SK-N-SH (cell line): ENCODE results near the gene TBXA2R. TPM values are rescaled to one million over a fixed set of nuclear protein-coding genes. Genes with fewer than 3 reads are reported as not detected.

Source experiments
- CTCF ChIA-PET: fragments of 300-600, 350-600 bp; formaldehyde crosslinking; extraction: SDS; loops from one replicate; lab custom pipeline; 2021; lab: Yijun Ruan, JAX
- POLR2A ChIA-PET: fragments of 350-600 bp; sonication (Branson Sonifier 250); formaldehyde crosslinking; extraction: SDS; loops from one replicate; lab custom pipeline; 2020; ENCODE audit warnings: antibody characterized with exemption, inconsistent platforms; lab: Yijun Ruan, JAX
- DNase-seq: peaks from one replicate; pipeline ENCODE4 v3.0.0; 2012
- H2AFZ ChIP-seq: fragments of 200-600 bp; sonication (generic); 2 replicates; pipeline ENCODE4 v1.8.1; 2016; ENCODE audit warnings: antibody characterized with exemption, mild to moderate bottlenecking, low read depth
- H3F3A ChIP-seq: fragments of 200-600 bp; sonication (generic); replicated peaks from 2 replicates; pipeline ENCODE3; 2016; ENCODE audit warnings: antibody characterized with exemption, mild to moderate bottlenecking; ENCODE audit not compliant: insufficient read depth
- H3K27ac ChIP-seq, 2 experiments: fragments of 200-500 bp in 1 of 2; fragments of 200-600 bp in 1 of 2; sonication (Bioruptor generic) in 1 of 2; sonication (generic), shearing (Covaris generic) in 1 of 2; 2 replicates each; pipeline versions ENCODE4 v1.5.1 to v1.6.1; 2014 to 2016; ENCODE audit warnings: low read depth in 2 of 2, inconsistent platforms in 1 of 2, low read length in 1 of 2, mild to moderate bottlenecking in 1 of 2, mixed read lengths in 1 of 2
- H3K27me3 ChIP-seq: fragments of 200-600 bp; sonication (generic), shearing (Covaris generic); 2 replicates; pipeline ENCODE4 v1.6.1; 2016; ENCODE audit warnings: mixed run types; ENCODE audit not compliant: insufficient read depth
- H3K36me3 ChIP-seq, 2 experiments: fragments of 200-500 bp in 1 of 2; fragments of 200-600 bp in 1 of 2; sonication (Bioruptor generic) in 1 of 2; sonication (generic) in 1 of 2; replicated peaks in 1 of 2; 2 replicates each; pipeline versions ENCODE3 to v1.5.1; 2014 to 2016; ENCODE audit warnings: low read length in 1 of 2, mild to moderate bottlenecking in 1 of 2; ENCODE audit not compliant: insufficient read depth in 2 of 2, control insufficient read depth in 1 of 2
- H3K4me1 ChIP-seq, 2 experiments: fragments of 200-500 bp in 1 of 2; fragments of 200-600 bp in 1 of 2; sonication (Bioruptor generic) in 1 of 2; sonication (generic), shearing (Covaris generic) in 1 of 2; 2 replicates each; pipeline versions ENCODE4 v1.5.1 to v1.6.1; 2014 to 2016; ENCODE audit warnings: low read depth in 1 of 2, low read length in 1 of 2, mixed run types in 1 of 2; ENCODE audit not compliant: insufficient read depth in 2 of 2, control insufficient read depth in 1 of 2
- H3K4me2 ChIP-seq: fragments of 200-600 bp; sonication (generic), shearing (Covaris generic); 2 replicates; pipeline ENCODE4 v1.6.1; 2017; ENCODE audit warnings: mixed run types
- H3K4me3 ChIP-seq, 2 experiments: fragments of 200-500 bp in 1 of 2; fragments of 200-600 bp in 1 of 2; sonication (Bioruptor generic) in 1 of 2; sonication (generic), shearing (Covaris generic) in 1 of 2; 2 replicates each; pipeline versions ENCODE4 v1.5.1 to v1.8.1; 2014 to 2016; ENCODE audit warnings: low read depth in 2 of 2, inconsistent platforms in 1 of 2, low read length in 1 of 2, mild to moderate bottlenecking in 1 of 2, mixed read lengths in 1 of 2, moderate library complexity in 1 of 2
- H3K79me2 ChIP-seq: fragments of 200-600 bp; sonication (generic); 2 replicates; pipeline ENCODE4 v1.8.1; 2017; ENCODE audit warnings: mild to moderate bottlenecking; ENCODE audit not compliant: insufficient read depth
- H3K9ac ChIP-seq: fragments of 200-600 bp; sonication (generic); 2 replicates; pipeline ENCODE4 v1.6.1; 2017; ENCODE audit warnings: mixed run types
- H3K9me2 ChIP-seq: fragments of 200-600 bp; sonication (generic); 2 replicates; pipeline ENCODE4 v1.6.1; 2017; ENCODE audit warnings: mixed run types
- H3K9me3 ChIP-seq: fragments of 200-600 bp; sonication (generic); 2 replicates; pipeline ENCODE4 v1.6.1; 2017; ENCODE audit warnings: mixed run types, mild to moderate bottlenecking, moderate library complexity
- H4K20me1 ChIP-seq: fragments of 200-600 bp; sonication (generic); 2 replicates; pipeline ENCODE4 v1.6.1; 2017; ENCODE audit warnings: mild to moderate bottlenecking, mixed run types; ENCODE audit not compliant: insufficient read depth
- ELF1 ChIP-seq: IDR thresholded peaks from 2 replicates; pipeline ENCODE4 v1.4.0; 2012
- EZH2phosphoT487 ChIP-seq: fragments of 200-600 bp; sonication (generic); IDR thresholded peaks from 2 replicates; pipeline ENCODE4 v1.6.1; 2017; ENCODE audit warnings: low read depth, mixed run types, mild to moderate bottlenecking, antibody characterized with exemption, moderate library complexity, borderline replicate concordance
- FOXJ3 ChIP-seq: sonication (generic); formaldehyde crosslinking; IDR thresholded peaks from 2 replicates; pipeline ENCODE4 v1.5.1; 2020; ENCODE audit warnings: mild to moderate bottlenecking, missing genetic modification reagents
- GABPA ChIP-seq: IDR thresholded peaks from 2 replicates; pipeline ENCODE4 v1.4.0; 2012; ENCODE audit warnings: low read depth, mild to moderate bottlenecking
- IRF3 ChIP-seq: fragments of 150-350 bp; IDR thresholded peaks from 2 replicates; pipeline ENCODE4 v1.6.1; 2016; ENCODE audit warnings: mild to moderate bottlenecking, low read depth, low read length
- JUND ChIP-seq: IDR thresholded peaks from 2 replicates; pipeline ENCODE4 v1.4.0; 2012
- MAX ChIP-seq: IDR thresholded peaks from 2 replicates; pipeline ENCODE4 v1.4.0; 2012; ENCODE audit warnings: low read depth
- MXI1 ChIP-seq: IDR thresholded peaks from 2 replicates; pipeline ENCODE4 v1.6.1; 2012; ENCODE audit warnings: mild to moderate bottlenecking, low read depth, low read length, improper control_type of control experiment
- NFIC ChIP-seq: IDR thresholded peaks from 2 replicates; pipeline ENCODE4 v1.4.0; 2012; ENCODE audit warnings: borderline replicate concordance
- NRF1 ChIP-seq: IDR thresholded peaks from 2 replicates; pipeline ENCODE4 v1.6.1; 2012; ENCODE audit warnings: low read depth, mild to moderate bottlenecking, low read length
- RFX5 ChIP-seq: IDR thresholded peaks from 2 replicates; pipeline ENCODE4 v1.6.1; 2012; ENCODE audit warnings: mild to moderate bottlenecking, improper control_type of control experiment, low read length
- SIN3A ChIP-seq: IDR thresholded peaks from 2 replicates; pipeline ENCODE4 v1.6.1; 2012; ENCODE audit warnings: low read depth, mild to moderate bottlenecking, low read length, moderate library complexity, borderline replicate concordance
- USF1 ChIP-seq: IDR thresholded peaks from 2 replicates; pipeline ENCODE4 v1.4.0; 2012; ENCODE audit warnings: low read depth, borderline replicate concordance
- ZBTB33 ChIP-seq: IDR thresholded peaks from 2 replicates; pipeline ENCODE4 v1.4.0; 2012; ENCODE audit warnings: low read depth, borderline replicate concordance
- WGBS: methylation state at CpG from one replicate; pipeline ENCODE4 v1.1.6; 2017; ENCODE audit warnings: low lambda C conversion rate; 5-methylcytosine and 5-hydroxymethylcytosine counted together
- polyA plus RNA-seq, 3 experiments: library from polyadenylated mRNA; depleted of rRNA; stranded (reverse); fragments of >200 nt; gene quantifications; 2 replicates each; pipeline ENCODE4 v1.2.3, GENCODE V29; 2012
- TF ChIP-seq, protein P1 (sequence below): IDR thresholded peaks from 2 replicates; pipeline ENCODE4; 2012

TBXA2R gene
- polyA plus RNA-seq, 1 of the 3 experiments (the other 2 are of a cell fraction), result 0.92 TPM

DNA sequence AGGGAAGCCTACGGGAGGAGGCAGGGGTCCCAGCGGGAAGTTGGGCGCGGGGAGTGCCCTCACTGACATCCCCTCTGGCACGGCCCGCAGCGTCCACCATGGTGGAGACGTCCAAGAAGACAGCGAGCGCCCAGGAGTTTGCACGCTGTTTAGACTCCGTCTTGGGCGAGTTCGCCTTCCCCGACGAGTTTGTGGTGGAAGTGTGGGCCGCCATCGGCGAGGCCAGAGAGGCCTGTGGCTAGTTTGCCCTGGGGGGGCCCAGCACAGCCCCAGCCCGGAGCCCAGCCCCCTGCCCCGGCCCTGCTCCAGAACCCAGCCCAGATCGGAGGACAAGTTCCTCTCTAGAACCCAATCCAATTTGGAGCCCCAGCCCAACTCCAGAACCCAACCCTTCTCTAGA is 16.7 kb downstream of the TBXA2R start:
- H3K9ac ChIP-seq, result no peak overlapping the region

More for the DNA sequence above, 16.7 kb downstream of the TBXA2R start:
- H3K9me2 ChIP-seq, result no peaks in the 10 kb centered on the region
- no peaks in the 10 kb centered on the region for H3K79me2 ChIP-seq
- peaks cover 13% of the 10 kb centered on the region for H3F3A ChIP-seq
- H4K20me1 ChIP-seq, result no peaks in the 10 kb centered on the region
- no peak for DNase-seq
- ChIA-PET POLR2A (no interaction called here), CTCF (interaction anchor here (0.6 to 1.1 kb wide), 3 partner anchors 64 to 285 kb away, joined by 3 to 4 read pairs (median 4); no protein-coding TSS in a partner anchor)
- H3K36me3 ChIP-seq, result no peaks in the 10 kb centered on the region
- H3K9me3 ChIP-seq, result no peaks in the 10 kb centered on the region
- peaks cover 0 to 7% of the 10 kb centered on the region in 2 experiments; a peak in 1 of 4 replicates for H3K4me1 ChIP-seq
- no peak overlapping the region for H3K27ac ChIP-seq
- H3K4me3 ChIP-seq, result no peak overlapping the region
- H2AFZ ChIP-seq, result no peak overlapping the region
- H3K4me2 ChIP-seq, result no peak overlapping the region
- 86% methylated on average over 13 of the region's 22 CpGs for WGBS
- H3K27me3 ChIP-seq, result no peaks in the 10 kb centered on the region
- TF ChIP-seq IRF3, result no peak
- TF ChIP-seq NRF1, result no peak
- TF ChIP-seq, protein P1, sequence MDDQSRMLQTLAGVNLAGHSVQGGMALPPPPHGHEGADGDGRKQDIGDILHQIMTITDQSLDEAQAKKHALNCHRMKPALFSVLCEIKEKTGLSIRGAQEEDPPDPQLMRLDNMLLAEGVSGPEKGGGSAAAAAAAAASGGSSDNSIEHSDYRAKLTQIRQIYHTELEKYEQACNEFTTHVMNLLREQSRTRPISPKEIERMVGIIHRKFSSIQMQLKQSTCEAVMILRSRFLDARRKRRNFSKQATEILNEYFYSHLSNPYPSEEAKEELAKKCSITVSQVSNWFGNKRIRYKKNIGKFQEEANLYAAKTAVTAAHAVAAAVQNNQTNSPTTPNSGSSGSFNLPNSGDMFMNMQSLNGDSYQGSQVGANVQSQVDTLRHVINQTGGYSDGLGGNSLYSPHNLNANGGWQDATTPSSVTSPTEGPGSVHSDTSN, result no peak
- TF ChIP-seq GABPA, result no peak
- TF ChIP-seq USF1, result no peak
- no peak for TF ChIP-seq JUND
- no peak for TF ChIP-seq NFIC
- no peak for TF ChIP-seq ZBTB33
- no peak for TF ChIP-seq EZH2phosphoT487
- TF ChIP-seq ELF1, result no peak
- no peak for TF ChIP-seq RFX5
- TF ChIP-seq MAX, result no peak
- TF ChIP-seq SIN3A, result no peak
- no peak for TF ChIP-seq FOXJ3 (CRISPR knock-in tag)
- no peak for TF ChIP-seq MXI1
